ENCODE measurements around the gene NXNL1.

Gene NXNL1

GRCh38 chr19:17447704-17448130, 13.0 kb downstream of the NXNL1 start:
- TF ChIP-seq CTCF (IDR thresholded peaks at IDR 0.05; ENCODE audit: low read length) (no peak), EZH2 (optimal IDR thresholded peaks at IDR 0.05; ENCODE audit: low read depth, low read length) (no peak), EZH2phosphoT487 (IDR thresholded peaks at IDR 0.05; ENCODE audit: low read length) (no peak)
- H3F3A ChIP-seq (ENCODE audit: insufficient read depth, low read length), result no peaks in the 10 kb centered on the region
- H3K4me2 ChIP-seq (ENCODE audit: low read depth, low read length), result no peak overlapping the region
- no peaks in the 10 kb centered on the region for H3K9me3 ChIP-seq (replicated peaks; ENCODE audit: insufficient read depth, low read length)
- no peak for DNase-seq
- no peaks in the 10 kb centered on the region for H3K79me2 ChIP-seq (ENCODE audit: low read length)
- H3K9me2 ChIP-seq (replicated peaks; ENCODE audit: insufficient read depth, low read length), result no peaks in the 10 kb centered on the region
- peaks cover 5% of the 10 kb centered on the region for H3K4me1 ChIP-seq (ENCODE audit: low read length)
- no peak overlapping the region for H3K4me3 ChIP-seq (ENCODE audit: low read length)
- H3K9ac ChIP-seq (ENCODE audit: low read length), result no peak overlapping the region
- H3K36me3 ChIP-seq (replicated peaks; ENCODE audit: insufficient read depth, low read length), result no peaks in the 10 kb centered on the region
- no peak overlapping the region for H3K27ac ChIP-seq (ENCODE audit: low read length)
- H4K20me1 ChIP-seq (ENCODE audit: insufficient read depth, low read length), result no peaks in the 10 kb centered on the region
- no peak overlapping the region for H2AFZ ChIP-seq (ENCODE audit: low read length)
- peaks cover 41% of the 10 kb centered on the region for H3K27me3 ChIP-seq (replicated peaks; ENCODE audit: insufficient read depth, low read length)

- no peak overlapping the region for H3K4me2 ChIP-seq (ENCODE audit: low read depth, low read length)
- H3K4me1 ChIP-seq (ENCODE audit: low read length), result peaks cover 5% of the 10 kb centered on the region
- DNase-seq, result no peak
- H3K9me3 ChIP-seq (replicated peaks; ENCODE audit: insufficient read depth, low read length), result no peaks in the 10 kb centered on the region
- no peak overlapping the region for H3K9ac ChIP-seq (ENCODE audit: low read length)
- H3K36me3 ChIP-seq (replicated peaks; ENCODE audit: insufficient read depth, low read length), result no peaks in the 10 kb centered on the region
- no peaks in the 10 kb centered on the region for H3K79me2 ChIP-seq (ENCODE audit: low read length)
- no peak overlapping the region for H2AFZ ChIP-seq (ENCODE audit: low read length)
- H4K20me1 ChIP-seq (ENCODE audit: insufficient read depth, low read length), result no peaks in the 10 kb centered on the region
- no peaks in the 10 kb centered on the region for H3F3A ChIP-seq (ENCODE audit: insufficient read depth, low read length)
- no peak overlapping the region for H3K27ac ChIP-seq (ENCODE audit: low read length)
- no peak overlapping the region for H3K4me3 ChIP-seq (ENCODE audit: low read length)
- TF ChIP-seq CTCF (IDR thresholded peaks at IDR 0.05; ENCODE audit: low read length), result no peak
- no peak for TF ChIP-seq EZH2phosphoT487 (IDR thresholded peaks at IDR 0.05; ENCODE audit: low read length)
- TF ChIP-seq EZH2 (optimal IDR thresholded peaks at IDR 0.05; ENCODE audit: low read depth, low read length), result no peak
- H3K9me2 ChIP-seq (replicated peaks; ENCODE audit: insufficient read depth, low read length), result no peaks in the 10 kb centered on the region
- H3K27me3 ChIP-seq (replicated peaks; ENCODE audit: insufficient read depth, low read length), result peaks cover 51% of the 10 kb centered on the region
Observed at GRCh38 chr19:17445526-17446165, 15.1 kb downstream of the NXNL1 start.

- TF ChIP-seq CTCF (IDR thresholded peaks at IDR 0.05; ENCODE audit: low read length) (peak; percentile 30), EZH2 (optimal IDR thresholded peaks at IDR 0.05; ENCODE audit: low read depth, low read length) (no peak), EZH2phosphoT487 (IDR thresholded peaks at IDR 0.05; ENCODE audit: low read length) (no peak)
- no peak for DNase-seq
- H3K4me2 ChIP-seq (ENCODE audit: low read depth, low read length), result no peak overlapping the region
- H3K4me1 ChIP-seq (ENCODE audit: low read length), result no peaks in the 10 kb centered on the region
- H2AFZ ChIP-seq (ENCODE audit: low read length), result no peak overlapping the region
- H3K79me2 ChIP-seq (ENCODE audit: low read length), result no peaks in the 10 kb centered on the region
- peaks cover 48% of the 10 kb centered on the region for H3K27me3 ChIP-seq (replicated peaks; ENCODE audit: insufficient read depth, low read length)
- no peaks in the 10 kb centered on the region for H3K9me3 ChIP-seq (replicated peaks; ENCODE audit: insufficient read depth, low read length)
- H3F3A ChIP-seq (ENCODE audit: insufficient read depth, low read length), result no peaks in the 10 kb centered on the region
- H3K9me2 ChIP-seq (replicated peaks; ENCODE audit: insufficient read depth, low read length), result no peaks in the 10 kb centered on the region
- no peak overlapping the region for H3K27ac ChIP-seq (ENCODE audit: low read length)
- H4K20me1 ChIP-seq (ENCODE audit: insufficient read depth, low read length), result no peaks in the 10 kb centered on the region
- no peak overlapping the region for H3K4me3 ChIP-seq (ENCODE audit: low read length)
- no peaks in the 10 kb centered on the region for H3K36me3 ChIP-seq (replicated peaks; ENCODE audit: insufficient read depth, low read length)
- H3K9ac ChIP-seq (ENCODE audit: low read length), result no peak overlapping the region
Observed at GRCh38 chr19:17441241-17442021, 19.3 kb downstream of the NXNL1 start.

Measured in MM.1S (cell line).